ENCODE measurements around the gene SNAPIN.
"Not testable (repeated sequence)": the region's sequence is repeated elsewhere in the genome, so short reads cannot be mapped to it uniquely, and the experiment has no call there.

- TF ChIP-seq CTCF (IDR thresholded peaks at IDR 0.05); POLR2AphosphoS5 (IDR thresholded peaks at IDR 0.05; ENCODE audit: low read depth, low read length); SIN3A (IDR thresholded peaks at IDR 0.05; ENCODE audit: borderline replicate concordance, insufficient read depth, low read depth, low read length); REST (IDR thresholded peaks at IDR 0.05; ENCODE audit: insufficient read depth in 1 of 2, low read depth in 2 of 2, low read length in 1 of 2): not testable (repeated sequence)
Observed at GRCh38 chr1:153668672-153669071, 10.2 kb downstream of the SNAPIN start.

All from Panc1 (cell line).